Lower leg skin (tissue), 3 donors: Measurements from ENCODE around the gene KIF15.
"Not testable (repeated sequence)": the region's sequence is repeated elsewhere in the genome, so short reads cannot be mapped to it uniquely, and the experiment has no call there.

Source experiments
- CTCF ChIP-seq, 3 donors: fragments of 450-650 bp; IDR thresholded peaks; one replicate each; pipeline ENCODE4 v1.5.1; 2016; ENCODE audit warnings: antibody characterized with exemption in 3 of 3, mild to moderate bottlenecking in 3 of 3, moderate library complexity in 2 of 3
- POLR2A ChIP-seq, 2 donors: fragments of 450-650 bp; IDR thresholded peaks; one replicate each; pipeline ENCODE4 v1.6.1; 2016 to 2017; ENCODE audit warnings: antibody characterized with exemption in 2 of 2, mild to moderate bottlenecking in 1 of 2, moderate library complexity in 1 of 2

- TF ChIP-seq CTCF, POLR2A (IDR thresholded peaks at IDR 0.05): not testable (repeated sequence)
These were observed 59.6 kb downstream of the KIF15 start for GRCh38 chr3:44821206-44821605.
